ENCODE measurements around the gene PCED1B.
"Not testable (repeated sequence)": the region's sequence is repeated elsewhere in the genome, so short reads cannot be mapped to it uniquely, and the experiment has no call there.

Gene PCED1B, protein sequence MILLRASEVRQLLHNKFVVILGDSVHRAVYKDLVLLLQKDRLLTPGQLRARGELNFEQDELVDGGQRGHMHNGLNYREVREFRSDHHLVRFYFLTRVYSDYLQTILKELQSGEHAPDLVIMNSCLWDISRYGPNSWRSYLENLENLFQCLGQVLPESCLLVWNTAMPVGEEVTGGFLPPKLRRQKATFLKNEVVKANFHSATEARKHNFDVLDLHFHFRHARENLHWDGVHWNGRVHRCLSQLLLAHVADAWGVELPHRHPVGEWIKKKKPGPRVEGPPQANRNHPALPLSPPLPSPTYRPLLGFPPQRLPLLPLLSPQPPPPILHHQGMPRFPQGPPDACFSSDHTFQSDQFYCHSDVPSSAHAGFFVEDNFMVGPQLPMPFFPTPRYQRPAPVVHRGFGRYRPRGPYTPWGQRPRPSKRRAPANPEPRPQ

DNA sequence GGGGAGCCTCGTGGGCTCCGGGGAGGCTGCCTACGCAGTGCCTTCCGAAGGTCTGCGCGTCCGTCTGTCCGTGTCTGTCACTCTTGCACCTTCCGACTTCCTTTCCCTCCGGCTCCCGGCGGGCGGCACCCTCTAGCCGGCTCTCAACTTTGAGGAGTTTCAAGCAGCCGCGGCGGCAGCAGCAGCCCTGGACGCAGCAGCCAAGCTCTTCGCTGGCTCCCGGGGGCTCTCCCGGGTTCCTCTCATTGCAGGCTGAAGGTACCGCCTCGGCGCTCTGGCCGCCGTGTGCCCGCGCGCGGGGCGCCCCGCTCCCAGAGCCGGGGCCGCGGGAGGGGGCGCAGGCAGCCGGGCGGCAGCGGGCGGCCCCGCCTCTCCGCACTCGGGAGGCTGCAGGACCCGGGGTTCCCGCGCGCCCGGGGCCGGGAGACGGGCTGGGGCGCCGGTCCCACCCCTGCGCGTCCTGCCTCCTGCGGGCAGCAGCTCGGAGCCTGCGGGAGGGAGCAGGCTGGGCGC lies at the start of gene PCED1B, which contains the start of gene AMIGO2:
Gene PCED1B, plus strand, starts transcription at position 154 of the 513 bp plus-strand sequence. CDS start 155,443 bp downstream, outside the sequence.
Gene AMIGO2, minus strand, starts transcription at position 492 of the 513 bp plus-strand sequence. CDS start 957 bp downstream, outside the sequence.
- DNase-seq, result no peak

- DNase-seq, result no peak
Observed at GRCh38 chr12:47029903-47030302, 49.5 kb upstream of the PCED1B start.

- DNase-seq, result peak; percentile 34
Observed at GRCh38 chr12:47032644-47033043, 46.8 kb upstream of the PCED1B start.

DNA sequence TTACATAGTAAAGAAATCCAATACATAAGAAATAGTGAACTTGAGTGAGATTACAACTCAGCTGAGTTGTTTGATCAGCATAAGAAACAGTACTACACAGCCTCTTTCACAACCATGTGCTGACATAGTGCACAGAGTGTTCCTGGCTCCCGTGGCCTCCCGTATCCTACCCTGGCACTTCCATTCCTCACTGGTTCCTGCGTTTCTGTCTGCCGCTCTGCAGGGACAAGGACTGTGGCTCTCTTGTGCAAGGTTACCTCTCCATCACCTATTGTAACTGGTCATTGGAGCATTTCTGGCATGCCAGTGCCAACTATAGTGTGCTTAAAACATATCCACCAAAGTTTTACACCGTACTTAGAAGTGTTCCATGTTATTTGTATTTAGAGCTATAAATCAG lies 46.3 kb upstream of the PCED1B start:
- no peak for DNase-seq

DNA sequence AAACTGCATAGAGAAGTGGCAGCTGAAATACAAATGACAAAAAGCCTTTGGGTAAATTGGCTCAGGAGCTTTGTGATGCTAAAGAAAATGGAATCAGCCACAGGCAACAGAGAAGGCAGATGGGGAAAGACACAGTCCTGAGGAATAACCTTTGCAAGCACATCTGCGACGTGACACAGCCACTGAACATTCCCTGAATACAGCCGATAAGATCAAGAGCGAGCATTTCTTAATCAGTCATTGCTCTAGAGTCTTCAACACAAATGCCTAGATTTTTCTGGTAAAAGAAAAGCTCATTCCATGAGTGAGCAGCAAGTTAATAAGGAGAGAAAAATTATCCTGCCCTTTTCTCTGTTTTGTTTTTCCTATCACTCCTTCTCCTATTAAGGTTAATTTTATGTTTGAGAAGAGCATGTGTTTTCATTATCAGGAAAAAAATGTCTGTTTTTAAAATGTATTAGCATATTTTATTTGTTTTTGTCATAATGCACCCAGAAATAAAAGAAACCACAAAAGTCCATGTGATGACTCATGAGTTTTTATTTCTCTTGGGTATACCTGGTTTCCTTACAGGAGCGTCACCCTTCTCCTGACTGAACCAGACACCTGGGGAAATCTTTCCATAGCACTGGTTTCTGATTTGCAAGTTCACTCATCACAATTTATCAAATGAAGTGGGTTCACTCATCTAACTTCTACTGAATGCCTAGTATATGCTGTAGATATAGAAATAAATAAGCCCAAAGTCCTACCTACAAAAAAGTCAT lies 45.4 kb upstream of the PCED1B start:
- no peak for DNase-seq

DNA sequence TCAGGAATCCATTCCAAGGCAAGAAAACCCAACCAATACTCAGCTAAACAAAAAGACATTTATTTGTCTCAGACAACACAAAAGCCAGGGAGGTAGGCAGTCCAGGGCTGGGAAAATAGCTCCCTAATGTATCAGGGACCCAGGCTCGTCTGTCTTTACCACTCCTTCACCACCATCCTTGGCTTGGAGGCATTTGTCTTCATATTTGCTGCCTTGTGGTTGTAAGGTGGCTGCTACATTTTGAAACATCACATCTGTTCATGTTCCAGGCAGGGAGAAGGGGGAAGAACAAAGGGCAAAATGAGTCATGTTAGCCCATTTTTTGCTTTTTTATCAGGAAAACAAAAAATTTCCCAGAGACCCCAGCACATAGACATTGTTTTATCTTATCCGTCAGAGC lies 44.8 kb upstream of the PCED1B start:
- no peak for DNase-seq

DNA sequence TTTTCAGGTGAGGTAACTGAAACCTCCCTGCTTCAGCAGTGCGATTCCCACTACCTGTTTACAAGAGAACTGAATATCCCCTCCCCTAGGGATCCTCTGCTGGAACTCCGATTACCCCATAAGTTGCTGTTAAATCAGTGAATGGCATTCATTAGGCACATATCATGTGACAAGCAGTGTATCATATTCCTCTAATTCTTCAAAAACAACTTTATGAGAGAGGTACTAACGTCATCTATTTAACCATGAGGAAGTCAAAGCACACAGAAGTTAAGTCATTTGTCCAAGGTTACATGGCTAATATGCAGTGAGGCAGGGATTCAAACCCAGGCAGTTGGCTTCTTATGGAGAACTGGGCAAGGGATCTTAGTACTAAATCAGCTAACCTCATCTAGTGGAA lies 43.9 kb upstream of the PCED1B start:
- peak; percentile 1 for DNase-seq

- DNase-seq, result no peak
Observed at GRCh38 chr12:47038270-47038748, 41.1 kb upstream of the PCED1B start.

GRCh38 chr12:47039079-47039478 lies 40.3 kb upstream of the PCED1B start:
- no peak for DNase-seq

- no peak for DNase-seq
Observed at GRCh38 chr12:47039756-47040155, 39.7 kb upstream of the PCED1B start.

DNA sequence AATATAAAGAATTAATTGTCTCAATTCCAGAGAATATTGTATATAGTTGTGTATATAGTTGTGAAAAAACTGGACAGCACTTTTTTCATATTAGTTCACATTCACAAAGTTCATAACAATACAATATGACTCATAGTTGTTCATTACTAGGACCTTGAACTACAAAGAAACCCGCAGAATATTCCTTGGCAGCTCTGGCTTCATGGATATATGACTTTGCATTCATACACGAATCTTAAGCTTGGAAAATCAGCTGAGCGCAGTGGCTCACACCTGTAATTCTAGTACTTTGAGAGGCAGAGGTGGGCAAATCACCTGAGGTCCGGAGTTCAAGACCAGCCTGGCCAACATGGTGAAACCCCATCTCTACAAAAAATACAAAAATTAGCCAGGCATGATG lies 38.1 kb upstream of the PCED1B start:
- no peak for DNase-seq

DNA sequence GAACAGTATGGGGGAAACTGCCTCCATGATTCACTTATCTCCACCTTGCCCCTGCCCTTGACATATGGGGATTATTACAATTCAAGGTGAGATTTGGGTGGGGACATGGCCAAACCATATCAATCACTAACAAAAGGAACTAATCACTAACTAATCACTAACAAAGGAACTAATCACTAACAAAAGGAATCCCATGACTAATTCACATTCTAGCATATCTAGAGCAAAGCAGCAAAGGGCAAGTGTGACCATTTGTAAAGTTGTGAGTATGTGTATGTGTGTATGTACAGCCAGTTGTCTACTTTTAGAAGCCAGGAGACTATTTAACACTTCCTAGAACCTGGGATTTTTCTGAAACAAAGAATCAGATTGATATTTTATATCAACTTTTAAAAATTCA lies 30.9 kb upstream of the PCED1B start:
- DNase-seq, result no peak

DNA sequence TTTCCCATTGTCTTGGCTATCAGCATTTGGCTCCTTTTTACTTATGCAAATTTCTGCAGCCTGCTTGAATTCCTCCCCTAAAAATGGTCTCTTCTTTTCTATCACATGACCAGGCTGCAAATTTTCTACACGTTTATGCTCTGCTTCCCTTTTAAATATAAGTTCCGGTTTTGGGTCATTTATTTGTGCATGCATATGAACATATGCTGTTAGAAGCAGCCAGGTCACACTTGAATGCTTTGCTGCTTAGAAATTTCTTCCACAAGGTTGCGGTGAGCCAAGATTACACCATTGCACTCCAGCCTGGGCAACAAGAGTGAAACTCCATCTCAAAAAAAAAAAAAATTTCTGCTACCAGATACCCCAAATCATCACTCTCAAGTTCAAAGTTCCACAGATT lies 28.1 kb upstream of the PCED1B start:
- DNase-seq, result not testable (repeated sequence)

GRCh38 chr12:47052274-47052673 lies 27.1 kb upstream of the PCED1B start:
- no peak for DNase-seq

GRCh38 chr12:47053961-47054360 lies 25.5 kb upstream of the PCED1B start:
- DNase-seq, result no peak

DNA sequence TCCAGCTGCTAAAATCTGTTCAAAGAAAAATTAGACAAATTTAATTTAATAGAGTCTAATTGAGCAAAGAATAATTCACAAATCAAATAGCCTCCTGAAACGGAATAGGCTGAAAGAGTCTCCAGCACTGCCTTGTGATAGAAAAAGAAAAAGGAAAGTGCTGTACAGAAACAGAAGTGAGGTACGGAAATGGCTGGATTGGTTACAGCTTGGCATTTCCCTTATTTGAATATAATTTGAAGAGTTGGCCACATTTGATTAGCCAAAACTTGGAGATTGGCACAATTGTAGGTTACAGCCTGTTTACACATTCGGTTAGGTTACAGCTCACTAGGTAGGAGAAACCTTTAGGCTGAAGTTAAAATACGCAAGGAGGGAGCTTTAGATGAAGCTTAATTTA lies 24.8 kb upstream of the PCED1B start:
- DNase-seq, result no peak

GRCh38 chr12:47055856-47056255 lies 23.6 kb upstream of the PCED1B start:
- not testable (repeated sequence) for DNase-seq

GRCh38 chr12:47056944-47057343 lies 22.5 kb upstream of the PCED1B start:
- not testable (repeated sequence) for DNase-seq

- DNase-seq, result not testable (repeated sequence)
Observed at GRCh38 chr12:47058640-47059039, 20.8 kb upstream of the PCED1B start.

- DNase-seq, result no peak
Observed at GRCh38 chr12:47065546-47065945, 13.9 kb upstream of the PCED1B start.

DNA sequence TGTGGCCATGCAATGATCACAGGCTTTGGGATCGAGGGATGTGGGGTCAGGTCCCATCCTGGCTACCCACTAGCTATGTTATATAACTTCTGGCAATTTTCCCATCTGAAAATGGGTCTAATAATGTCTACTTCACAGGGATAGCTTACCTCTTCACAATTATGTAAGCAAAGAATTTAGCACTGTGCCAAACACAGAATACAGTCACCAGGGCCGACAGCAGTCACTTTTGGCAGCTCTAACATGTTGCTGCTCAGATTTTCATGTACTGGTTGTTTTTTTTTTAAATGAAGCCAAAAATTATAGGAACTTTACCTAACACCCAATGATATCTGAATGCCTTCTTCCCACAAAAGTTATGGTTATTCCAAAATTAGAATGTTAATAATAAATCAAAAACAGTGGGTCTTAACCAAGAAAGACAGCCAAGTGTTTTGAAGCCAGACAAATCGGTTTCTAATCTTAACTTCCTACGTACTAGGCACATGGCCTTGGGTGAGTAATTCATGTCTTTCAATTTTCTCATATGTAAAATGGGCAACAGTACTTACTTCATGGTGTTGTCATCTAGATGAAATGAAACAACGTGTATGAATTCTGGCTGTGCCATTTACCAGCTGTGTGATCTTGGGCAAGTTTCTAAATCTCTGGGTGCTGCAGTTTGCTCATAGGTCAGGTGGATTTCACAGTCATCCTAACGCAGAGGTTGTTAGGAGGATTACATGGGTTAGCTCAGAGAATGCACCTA lies 13.0 kb upstream of the PCED1B start:
- DNase-seq, result no peak

DNA sequence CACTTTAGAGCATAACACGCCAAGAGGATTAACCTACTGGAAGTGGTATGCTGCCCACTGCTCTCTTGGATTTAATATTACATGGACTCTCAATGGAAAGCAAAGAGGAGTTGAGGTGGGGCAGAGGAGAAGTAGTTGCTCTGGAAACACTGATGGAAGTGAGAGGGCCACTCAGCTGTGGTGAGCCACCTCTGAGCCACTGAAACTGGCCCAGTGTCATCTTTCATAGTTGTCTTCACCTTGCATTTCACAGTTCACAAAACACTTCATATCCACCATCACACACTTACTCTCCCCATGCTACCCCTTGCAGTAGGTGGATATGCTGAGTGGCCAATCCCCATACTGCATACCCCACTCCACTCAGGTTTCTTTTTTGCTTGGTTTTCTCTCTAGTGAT lies 12.2 kb upstream of the PCED1B start:
- no peak for DNase-seq

Measured in NCI-H2171 treated with DMSO at 0.1 percent for 48 hours (cell line).